ENCODE measurements around the gene EZR.

- no peak for TF ChIP-seq CTCF (IDR thresholded peaks at IDR 0.05)
- TF ChIP-seq POLR2A (IDR thresholded peaks at IDR 0.05), result no peak
Measured at GRCh38 chr6:158840465-158840864, 21.3 kb upstream of the EZR start.
